ENCODE measurements around the gene DTHD1.

DTHD1 gene

GRCh38 chr4:36392916-36393315 is 111.5 kb downstream of the DTHD1 start:
- no peak for TF ChIP-seq CEBPB (IDR thresholded peaks at IDR 0.05)
- no peak for TF ChIP-seq ZBTB7A (IDR thresholded peaks at IDR 0.05; ENCODE audit: low read depth)
- no peak for TF ChIP-seq FOXM1 (IDR thresholded peaks at IDR 0.05; ENCODE audit: borderline replicate concordance, low read depth)
- no peak for TF ChIP-seq EGR1 (IDR thresholded peaks at IDR 0.05)
- no peak for TF ChIP-seq TCF12 (IDR thresholded peaks at IDR 0.05; ENCODE audit: low read depth)
- no peak for TF ChIP-seq EP300 (IDR thresholded peaks at IDR 0.05; ENCODE audit: borderline replicate concordance)
- no peak for TF ChIP-seq MAX (IDR thresholded peaks at IDR 0.05)
- TF ChIP-seq CREB1 (IDR thresholded peaks at IDR 0.05; ENCODE audit: low read depth): no peak
- no peak for TF ChIP-seq YY1 (IDR thresholded peaks at IDR 0.05; ENCODE audit: low read depth)
- TF ChIP-seq RAD21 (IDR thresholded peaks at IDR 0.05; ENCODE audit: low read depth): no peak
- no peak for TF ChIP-seq USF1 (IDR thresholded peaks at IDR 0.05)
- TF ChIP-seq NFIC (IDR thresholded peaks at IDR 0.05): no peak
- no peak for TF ChIP-seq TEAD4 (IDR thresholded peaks at IDR 0.05)
- TF ChIP-seq TAF1 (IDR thresholded peaks at IDR 0.05; ENCODE audit: low read depth): no peak
- no peak for TF ChIP-seq REST (IDR thresholded peaks at IDR 0.05; ENCODE audit: low read depth)

Data from Ishikawa (cell line).